Fibroblast of the aortic adventitia (primary cell): ENCODE data around the gene MED6. TPM values are rescaled to one million over a fixed set of nuclear protein-coding genes. Genes with fewer than 3 reads are reported as not detected.

Experiments used
- DNase-seq: peaks from one replicate; pipeline ENCODE4 v3.0.0-alpha.2; 2010; ENCODE audit warnings: low read depth
- H3K4me3 ChIP-seq: 2 replicates; pipeline ENCODE4 v1.5.1; 2011; ENCODE audit warnings: low read depth, mild to moderate bottlenecking, control low read depth, low read length, moderate library complexity
- CTCF ChIP-seq: IDR thresholded peaks from 2 replicates; pipeline ENCODE4 v1.5.1; 2011; ENCODE audit warnings: mild to moderate bottlenecking, low read length, control low read depth, inconsistent platforms; ENCODE audit not compliant: insufficient read depth
- total RNA-seq: library from RNA; depleted of rRNA; stranded (reverse); fragments of >200 nt; gene quantifications from 2 replicates; pipeline ENCODE4 v1.2.3, GENCODE V29; 2012; ENCODE audit warnings: low replicate concordance

The MED6 gene
- 19.7 and 39.6 TPM in 2 replicates for total RNA-seq

GRCh38 chr14:70600382-70601157 lies at the start of gene MED6:
TSS of gene MED6 (minus strand) at chr14:70600655. CDS start at chr14:70600637, 18 bp downstream.
- peak; percentile 86 for DNase-seq
- H3K4me3 ChIP-seq, result peak within 1 kb of the TSS; percentile 75
- no peak for TF ChIP-seq CTCF

- no peak for DNase-seq
- H3K4me3 ChIP-seq, result no peak overlapping the region
- TF ChIP-seq CTCF, result no peak
Measured at GRCh38 chr14:70649803-70650202, 49.3 kb upstream of the MED6 start.

GRCh38 chr14:70648346-70648745 lies 47.9 kb upstream of the MED6 start:
- no peak for DNase-seq
- no peak overlapping the region for H3K4me3 ChIP-seq
- TF ChIP-seq CTCF, result no peak

GRCh38 chr14:70646705-70647104 lies 46.2 kb upstream of the MED6 start:
- TF ChIP-seq CTCF, result no peak
- DNase-seq, result no peak
- H3K4me3 ChIP-seq, result no peak overlapping the region

- TF ChIP-seq CTCF, result no peak
Measured at GRCh38 chr14:70645892-70646291, 45.4 kb upstream of the MED6 start.

GRCh38 chr14:70643967-70644366 lies 43.5 kb upstream of the MED6 start:
- H3K4me3 ChIP-seq, result no peak overlapping the region
- DNase-seq, result no peak
- no peak for TF ChIP-seq CTCF

More at GRCh38 chr14:70645892-70646291, 45.4 kb upstream of the MED6 start:
- DNase-seq, result no peak
- H3K4me3 ChIP-seq, result no peak overlapping the region
